Coronary artery (tissue), 2 donors: ENCODE results near the gene MAP3K7.

ENCODE experiments used
- DNase-seq: peaks from one replicate; pipeline ENCODE4 v3.0.0-alpha.2; 2017; ENCODE audit warnings: low spot score
- H3K27ac ChIP-seq, 2 donors: fragments of 200-600 bp; sonication (generic); one replicate each; pipeline ENCODE4 v1.5.1; 2016 to 2019
- H3K4me3 ChIP-seq: fragments of 200-600 bp; sonication (generic); 2 replicates; pipeline ENCODE4 v1.5.1; 2016; ENCODE audit warnings: mild to moderate bottlenecking, moderate library complexity
- TF ChIP-seq, protein P1 (sequence below): fragments of 200-600 bp; sonication (generic); IDR thresholded peaks from one replicate; pipeline ENCODE4 v1.5.1; 2019; ENCODE audit warnings: antibody characterized with exemption

Gene MAP3K7

DNA sequence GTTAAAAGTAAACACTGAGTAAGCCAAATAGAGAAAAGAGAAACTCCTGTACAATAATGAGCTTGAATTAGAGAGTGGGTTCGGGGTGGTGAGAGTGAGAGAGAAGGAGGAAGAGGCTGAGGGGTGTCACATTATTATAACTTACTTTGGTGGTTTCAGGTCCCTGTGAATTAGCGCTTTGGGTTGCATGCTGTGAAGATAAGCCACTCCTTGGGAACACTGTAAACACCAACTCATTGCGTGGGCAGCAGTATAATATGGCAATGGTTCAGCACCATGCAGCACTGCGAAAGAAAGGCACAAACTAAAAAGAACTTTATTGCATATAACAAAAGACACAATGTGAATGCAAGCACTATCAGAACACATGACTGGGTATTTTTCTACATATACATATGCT lies 26.9 kb downstream of the MAP3K7 start:
- Histone ChIP-seq H3K4me3 (no peak overlapping the region), H3K27ac (no peak overlapping the region)
- TF ChIP-seq, protein P1, sequence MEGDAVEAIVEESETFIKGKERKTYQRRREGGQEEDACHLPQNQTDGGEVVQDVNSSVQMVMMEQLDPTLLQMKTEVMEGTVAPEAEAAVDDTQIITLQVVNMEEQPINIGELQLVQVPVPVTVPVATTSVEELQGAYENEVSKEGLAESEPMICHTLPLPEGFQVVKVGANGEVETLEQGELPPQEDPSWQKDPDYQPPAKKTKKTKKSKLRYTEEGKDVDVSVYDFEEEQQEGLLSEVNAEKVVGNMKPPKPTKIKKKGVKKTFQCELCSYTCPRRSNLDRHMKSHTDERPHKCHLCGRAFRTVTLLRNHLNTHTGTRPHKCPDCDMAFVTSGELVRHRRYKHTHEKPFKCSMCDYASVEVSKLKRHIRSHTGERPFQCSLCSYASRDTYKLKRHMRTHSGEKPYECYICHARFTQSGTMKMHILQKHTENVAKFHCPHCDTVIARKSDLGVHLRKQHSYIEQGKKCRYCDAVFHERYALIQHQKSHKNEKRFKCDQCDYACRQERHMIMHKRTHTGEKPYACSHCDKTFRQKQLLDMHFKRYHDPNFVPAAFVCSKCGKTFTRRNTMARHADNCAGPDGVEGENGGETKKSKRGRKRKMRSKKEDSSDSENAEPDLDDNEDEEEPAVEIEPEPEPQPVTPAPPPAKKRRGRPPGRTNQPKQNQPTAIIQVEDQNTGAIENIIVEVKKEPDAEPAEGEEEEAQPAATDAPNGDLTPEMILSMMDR: no peak
- DNase-seq: no peak

DNA sequence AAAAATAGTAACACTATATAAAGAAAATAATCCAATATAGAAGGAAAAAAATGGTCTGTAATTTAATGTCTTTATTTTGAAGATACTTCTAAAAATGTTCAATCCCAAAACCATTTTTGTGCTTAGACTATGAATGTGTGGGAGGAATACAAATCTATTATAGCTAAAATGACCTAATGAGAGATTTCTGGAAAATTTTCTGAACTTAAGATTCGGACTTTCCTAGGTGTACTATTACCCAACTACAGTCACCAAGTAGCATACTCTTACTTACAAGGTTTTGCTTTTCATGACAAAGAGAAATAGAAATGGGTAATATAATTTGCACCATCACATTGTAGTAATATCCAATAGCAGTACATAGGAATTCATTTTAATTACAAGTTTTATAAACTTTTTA lies 29.9 kb downstream of the MAP3K7 start:
- TF ChIP-seq, protein P1: no peak
- no peak overlapping the region for H3K27ac ChIP-seq
- no peak overlapping the region for H3K4me3 ChIP-seq
- no peak for DNase-seq

DNA sequence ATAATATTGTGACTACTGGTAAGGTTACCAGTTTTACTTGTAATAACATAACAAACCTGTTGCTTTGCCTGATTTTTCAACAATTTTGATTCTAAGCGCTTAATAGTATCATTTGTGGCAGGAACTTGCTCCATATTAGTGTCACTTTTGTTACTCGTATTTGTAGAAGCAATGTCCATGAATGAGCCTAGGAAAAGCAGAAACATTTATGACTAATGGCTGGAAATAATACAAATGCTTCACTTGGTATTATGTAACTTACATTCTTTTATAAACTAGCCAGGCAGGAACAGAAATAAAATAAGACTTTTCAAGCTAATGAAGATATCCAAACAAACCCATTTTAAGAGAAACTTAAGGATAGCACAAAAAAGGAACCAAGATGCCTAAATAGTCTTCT lies 38.9 kb downstream of the MAP3K7 start:
- TF ChIP-seq, protein P1: no peak
- Histone ChIP-seq H3K27ac (no peak overlapping the region), H3K4me3 (no peak overlapping the region)
- no peak for DNase-seq

DNA sequence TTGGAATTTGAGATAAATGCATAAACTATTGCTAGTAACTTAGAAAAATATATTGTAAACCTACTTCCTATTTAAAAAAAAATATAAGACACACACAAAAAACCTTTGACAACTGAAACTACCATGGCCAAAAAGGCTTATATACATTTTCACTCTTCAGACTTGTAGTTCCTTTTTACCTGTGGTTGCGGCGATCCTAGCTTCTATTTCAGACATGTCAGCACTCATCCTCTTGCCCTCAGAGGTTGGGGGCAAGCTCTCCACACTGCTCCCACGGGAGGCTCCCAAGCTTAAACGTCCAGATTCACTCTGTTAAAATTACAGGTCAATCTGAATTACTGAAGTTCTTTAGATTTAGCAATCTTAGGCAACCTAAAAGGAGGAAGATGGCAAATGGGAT lies 39.8 kb downstream of the MAP3K7 start:
- Histone ChIP-seq H3K4me3 (no peak overlapping the region), H3K27ac (no peak overlapping the region)
- TF ChIP-seq, protein P1: no peak
- no peak for DNase-seq

DNA sequence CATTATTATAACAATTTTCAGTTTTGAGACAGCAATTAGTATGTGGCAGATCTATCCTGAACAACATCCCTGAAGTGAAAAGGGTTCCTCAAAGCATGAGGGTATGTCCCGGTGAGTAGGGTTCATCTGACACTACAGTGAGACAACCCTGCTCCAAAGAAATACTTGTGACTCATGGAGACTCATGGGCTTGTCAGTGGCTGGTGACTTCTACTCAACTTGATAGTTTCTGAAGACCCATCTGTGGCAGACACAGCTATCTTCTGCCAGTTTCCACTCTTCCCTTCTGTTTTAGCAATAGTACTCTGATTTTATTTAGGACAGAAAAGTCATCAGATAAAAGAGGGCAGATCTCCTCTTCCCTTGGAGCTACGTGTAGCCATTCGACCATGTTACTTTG lies 41.4 kb downstream of the MAP3K7 start:
- Histone ChIP-seq H3K27ac (no peak overlapping the region), H3K4me3 (no peak overlapping the region)
- TF ChIP-seq, protein P1: no peak
- no peak for DNase-seq

DNA sequence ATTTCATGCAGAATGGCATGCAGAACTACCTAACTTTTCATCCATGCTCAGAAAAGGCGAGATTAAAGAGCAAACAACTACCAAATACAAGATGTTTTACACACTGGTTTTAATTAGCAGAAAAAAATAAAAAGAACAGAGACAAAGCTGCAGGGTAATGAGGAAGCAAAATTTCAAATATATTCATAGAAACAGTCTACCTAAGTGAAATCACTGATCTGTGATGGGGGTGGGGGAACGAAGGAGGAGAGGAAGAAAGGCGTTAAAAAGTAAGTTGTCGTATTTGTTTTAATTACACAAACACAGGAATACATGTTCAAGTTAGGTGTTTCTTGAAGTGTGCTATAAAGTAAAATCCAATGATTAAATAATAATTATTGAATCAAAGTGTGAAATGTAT lies 42.1 kb downstream of the MAP3K7 start:
- Histone ChIP-seq H3K4me3 (no peak overlapping the region), H3K27ac (no peak overlapping the region)
- TF ChIP-seq, protein P1: no peak
- no peak for DNase-seq

DNA sequence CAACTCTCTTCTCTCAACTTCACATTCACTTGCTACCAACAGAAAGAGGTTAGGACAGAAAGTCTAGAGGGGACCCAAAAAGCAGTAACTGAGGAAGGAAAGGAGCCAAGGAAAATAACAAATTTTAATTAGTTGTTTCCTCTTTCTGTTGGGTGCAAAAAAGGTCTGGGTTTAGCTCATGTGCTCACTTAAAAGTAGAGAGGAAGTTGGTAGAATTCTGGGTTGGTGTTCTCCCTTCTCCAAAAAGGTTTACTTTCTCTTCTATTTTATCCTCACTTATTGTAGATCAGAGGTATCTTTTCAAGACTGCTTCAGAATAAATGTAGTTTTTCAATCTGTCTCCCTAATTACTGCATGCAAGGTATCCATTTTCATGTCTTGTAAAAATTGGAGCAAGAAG lies 42.8 kb downstream of the MAP3K7 start:
- H3K4me3 ChIP-seq: no peak overlapping the region
- TF ChIP-seq, protein P1: no peak
- no peak overlapping the region for H3K27ac ChIP-seq
- no peak for DNase-seq
